K562 (cell line): Measurements from ENCODE around the gene UBA3. TPM values are rescaled to one million over a fixed set of nuclear protein-coding genes. Genes with fewer than 3 reads are reported as not detected.

Source experiments
- CXXC5 ChIP-seq: fragments of 250-450 bp; sonication (Bioruptor Pico); IDR thresholded peaks from 2 replicates; pipeline ENCODE4 v1.8.0; 2022; ENCODE audit warnings: inconsistent platforms, mild to moderate bottlenecking, moderate library complexity
- RBM22 ChIP-seq: fragments of 200-400 bp; formaldehyde crosslinking; IDR thresholded peaks from 2 replicates; pipeline ENCODE4 v1.6.1; 2018; ENCODE audit warnings: low read length, low read depth; ENCODE audit not compliant: poor library complexity, severe bottlenecking
- RFX7 ChIP-seq: fragments of 250-450 bp; sonication (Bioruptor Pico); IDR thresholded peaks from 2 replicates; pipeline ENCODE4 v1.5.1; 2021; ENCODE audit warnings: mild to moderate bottlenecking
- ZBTB5 ChIP-seq: fragments of 450-650 bp; IDR thresholded peaks from 2 replicates; pipeline ENCODE4 v1.6.1; 2017; ENCODE audit warnings: antibody characterized with exemption
- ZNF407 ChIP-seq: fragments of 450-650 bp; IDR thresholded peaks from 2 replicates; pipeline ENCODE4 v1.6.1; 2016; ENCODE audit warnings: low read depth
- ZNF655 ChIP-seq: fragments of 250-450 bp; sonication (Bioruptor Pico); IDR thresholded peaks from 2 replicates; pipeline ENCODE4 v1.5.0; 2021
- ZNF830 ChIP-seq: fragments of 250-450 bp; sonication (Bioruptor Pico); IDR thresholded peaks from 2 replicates; pipeline ENCODE4 v1.5.0; 2021; ENCODE audit warnings: mild to moderate bottlenecking
- polyA plus RNA-seq, 8 experiments: library from polyadenylated mRNA; depleted of rRNA in 4 of 8; stranded (reverse) in 5 of 8; unstranded in 3 of 8; fragments of >200 nt; fragmentation: Nextera tagmentation in 2 of 8; fragmentation: Illumina TruSeq in 1 of 8; extraction: Ambion mirVana in 2 of 8; extraction: Trizol in 1 of 8; gene quantifications; 2 replicates each; pipeline versions ENCODE4 v1.2.1 to v1.2.3, GENCODE V29; 2011 to 2014; ENCODE audit warnings: inconsistent platforms in 1 of 8, missing spikeins in 1 of 8
- total RNA-seq, 7 experiments: library from RNA; depleted of rRNA in 6 of 7; stranded (reverse); fragments of >200 nt in 6 of 7; fragmentation: Illumina TruSeq in 2 of 7; extraction: Trizol in 2 of 7; gene quantifications; 2 replicates each; pipeline versions ENCODE4 v1.2.1 to v1.2.3, GENCODE V29; 2011 to 2021; ENCODE audit warnings: low replicate concordance in 1 of 7

Gene UBA3
- total and polyA plus RNA-seq, 9 of the 15 experiments (the other 6 are each of a cell fraction or from before 2014, with no cell fraction given): 23.2 to 80.0 (median 38.6) TPM

GRCh38 chr3:69051756-69052471 lies 28.3 kb downstream of the UBA3 start, which contains the start of gene TMF1 (continued):
- TF ChIP-seq CXXC5 (CRISPR knock-in tag): peak; percentile 75
- no peak for TF ChIP-seq ZNF830 (CRISPR knock-in tag)
- TF ChIP-seq RFX7 (CRISPR knock-in tag): no peak
- no peak for TF ChIP-seq ZNF407
- TF ChIP-seq ZNF655 (CRISPR knock-in tag): no peak
- no peak for TF ChIP-seq RBM22
- no peak for TF ChIP-seq ZBTB5
